Measurements from ENCODE around the gene BCAR3.

Gene BCAR3

DNA sequence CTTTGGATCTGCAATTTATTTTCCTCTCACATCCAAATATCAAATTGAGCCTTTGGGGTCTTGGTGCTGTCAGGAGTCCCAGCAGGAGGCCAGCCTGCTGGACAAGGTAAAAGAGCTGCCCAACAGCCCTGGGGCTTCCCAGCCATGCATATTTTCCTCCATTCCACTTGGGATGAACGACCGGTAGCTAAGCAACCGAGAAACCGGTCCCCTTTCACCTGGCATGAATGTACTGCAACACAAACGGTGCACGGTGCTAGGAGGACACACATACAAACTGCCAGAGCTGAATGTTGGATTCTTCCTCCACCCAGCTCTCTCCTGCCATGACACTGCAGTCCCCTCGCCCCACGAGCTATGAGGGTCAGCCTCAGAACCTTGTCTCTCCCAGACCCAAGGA is 42.7 kb downstream of the BCAR3 start:
- DNase-seq (ENCODE audit: low read depth, low spot score), result no peak

DNA sequence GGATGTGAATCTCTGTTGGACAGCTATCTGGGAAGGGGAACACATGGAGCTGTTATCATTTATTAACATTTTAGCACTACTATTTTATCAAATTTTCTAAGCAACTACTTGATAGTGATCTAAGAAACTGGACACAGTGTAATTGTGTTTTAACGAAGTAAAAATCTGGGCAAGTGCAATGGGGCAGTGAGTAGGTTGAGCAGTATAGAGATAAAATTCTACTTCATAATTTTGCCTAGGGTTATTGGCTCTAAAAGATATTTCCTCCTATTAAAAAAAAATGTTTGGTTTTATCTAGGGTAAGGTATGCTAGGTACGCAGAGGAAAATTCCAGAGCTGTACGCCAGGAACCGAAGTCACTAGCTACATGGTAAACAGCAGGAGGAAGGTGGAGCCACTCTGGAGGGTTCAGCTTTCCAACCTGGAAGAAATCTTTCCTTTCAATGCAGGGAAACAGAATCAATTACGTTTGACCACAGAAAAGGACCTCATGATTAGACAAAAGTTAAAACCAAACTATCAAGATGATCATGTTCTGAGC is 43.3 kb downstream of the BCAR3 start:
- no peak for DNase-seq (ENCODE audit: low read depth, low spot score)

DNA sequence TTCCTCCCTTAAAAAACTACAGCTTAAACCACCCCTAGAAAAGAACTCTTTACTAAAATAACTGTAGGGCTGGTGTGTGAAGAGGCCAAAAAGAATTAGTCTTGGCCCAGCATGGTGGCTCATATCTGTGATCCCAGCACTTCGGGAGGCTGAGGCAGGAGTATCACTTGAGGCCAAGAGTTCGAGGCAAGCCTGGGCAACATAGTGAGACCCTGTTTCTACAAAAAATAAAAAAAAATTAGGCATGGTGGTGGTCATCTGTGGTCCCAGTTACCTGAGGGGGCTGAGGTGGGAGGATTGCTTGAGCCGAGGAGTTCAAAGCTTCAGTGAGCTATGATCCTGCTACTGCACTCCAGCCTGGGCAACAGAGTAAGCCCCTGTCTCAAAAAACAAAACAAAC is 44.9 kb downstream of the BCAR3 start:
- no peak for DNase-seq (ENCODE audit: low read depth, low spot score)

DNA sequence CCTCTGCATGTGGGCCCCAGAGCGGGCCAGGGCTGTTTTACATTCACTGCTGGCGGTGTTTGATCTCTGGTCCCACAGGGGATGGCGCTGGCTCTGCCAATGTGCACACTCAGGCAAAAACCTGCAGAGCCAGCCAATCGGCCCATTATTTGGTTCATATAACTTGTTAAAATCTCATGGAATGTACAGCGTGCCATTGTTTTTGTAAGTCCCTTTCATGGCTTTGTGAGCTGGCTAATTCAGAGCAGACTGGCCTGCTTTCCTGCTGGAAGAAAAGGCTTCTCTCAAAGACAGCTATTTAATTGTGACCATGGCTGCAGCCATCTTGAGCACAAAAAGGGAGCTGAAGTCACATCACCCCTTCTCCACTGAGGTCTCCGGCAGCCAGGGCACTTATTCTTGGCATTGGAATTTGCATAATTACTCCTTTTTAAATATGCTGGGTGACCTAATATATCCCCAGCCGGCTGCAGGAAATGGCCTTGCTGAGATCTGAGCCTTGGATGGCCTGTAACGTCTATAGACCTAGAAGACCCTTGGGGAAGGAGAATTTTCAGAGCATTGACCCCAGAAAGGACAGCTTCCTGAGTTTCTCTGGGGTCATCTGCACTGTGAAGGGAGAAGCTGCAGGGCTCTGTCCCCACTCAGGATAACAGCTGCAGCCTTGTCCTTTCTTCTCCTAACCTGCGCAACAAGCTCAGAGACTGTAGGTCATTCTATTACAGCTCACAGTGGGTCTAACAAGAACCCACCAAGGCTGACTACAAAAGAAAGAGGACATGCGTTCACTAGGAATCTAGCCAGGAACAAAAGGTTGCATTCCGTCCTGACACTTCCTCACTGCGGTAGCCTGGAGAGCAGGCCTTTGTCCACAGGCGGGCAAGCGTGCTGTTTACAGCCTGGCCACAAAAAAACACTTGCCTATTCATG is 45.8 kb downstream of the BCAR3 start:
- DNase-seq (ENCODE audit: low read depth, low spot score), result no peak

DNA sequence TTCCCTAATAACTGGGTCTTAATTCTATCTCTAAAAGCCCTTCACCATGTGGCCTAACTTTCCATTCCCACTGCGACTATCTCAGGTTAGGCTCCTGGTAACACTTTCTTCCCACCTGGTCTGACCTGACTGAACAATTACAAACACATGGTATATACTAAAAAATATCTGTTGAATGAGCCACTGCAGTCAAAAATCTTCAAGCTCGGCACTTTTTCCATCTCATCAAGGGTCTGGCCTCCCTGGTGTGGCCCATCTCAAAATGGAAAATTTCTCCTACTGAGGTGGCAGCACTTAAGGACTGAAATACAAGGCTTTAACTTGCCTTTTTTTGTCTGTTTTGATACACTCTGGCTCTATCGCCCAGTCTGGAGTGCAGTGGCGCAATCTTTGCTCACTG is 48.3 kb downstream of the BCAR3 start:
- DNase-seq (ENCODE audit: low read depth, low spot score), result no peak

DNA sequence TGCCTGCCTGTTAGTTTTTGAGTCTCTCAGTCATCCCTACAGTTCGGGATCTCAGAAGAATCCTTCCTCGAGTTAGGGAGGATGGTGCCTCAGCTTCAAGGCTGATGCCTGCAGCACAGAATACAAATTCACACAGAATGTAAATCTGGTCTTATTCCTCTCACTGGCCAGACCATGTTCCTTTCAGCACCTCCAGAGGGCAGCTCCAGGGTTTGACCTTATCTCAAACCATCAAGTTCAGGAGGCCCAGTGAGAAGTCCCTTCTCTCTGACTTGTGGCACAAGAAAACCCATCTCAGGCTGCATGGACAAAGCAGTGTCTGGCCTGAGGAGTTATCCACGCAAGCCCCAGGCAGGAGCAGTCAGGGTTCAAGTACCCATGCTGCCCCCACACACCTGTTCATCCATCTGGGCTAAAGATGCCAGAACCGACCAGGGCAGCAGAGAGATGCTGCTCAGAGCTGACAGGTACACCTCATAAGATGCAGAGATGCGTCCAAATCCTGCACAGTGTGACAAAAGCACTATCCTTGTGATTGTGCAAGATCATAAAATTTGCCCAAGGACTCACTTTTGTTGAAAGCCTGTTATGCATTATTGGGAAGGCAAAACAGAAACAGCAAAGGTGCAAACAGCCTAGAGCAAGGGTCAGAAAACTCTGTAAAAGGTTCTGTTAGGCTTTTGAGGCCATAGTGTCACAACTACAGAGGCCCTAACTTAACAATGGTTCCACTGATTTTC is 49.8 kb downstream of the BCAR3 start:
- no peak for DNase-seq (ENCODE audit: low read depth, low spot score)

DNA sequence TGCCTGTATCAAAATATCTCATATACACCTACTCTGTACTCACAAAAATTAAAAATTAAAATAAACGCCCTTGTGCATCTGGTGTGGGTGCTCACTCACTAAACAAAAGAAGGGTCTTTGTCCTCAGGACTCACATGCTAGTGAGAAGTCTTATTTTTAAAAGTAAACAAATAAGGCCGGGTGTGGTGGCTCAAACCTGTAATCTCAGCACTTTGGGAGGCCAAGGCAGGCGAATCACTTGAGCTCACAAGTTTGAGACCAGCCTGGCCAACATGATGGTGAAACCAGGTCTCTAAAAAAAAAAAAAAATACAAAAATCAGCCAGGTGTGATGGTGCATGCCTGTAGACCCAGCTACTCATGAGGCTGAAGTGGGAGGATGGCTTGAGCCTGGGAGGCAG is 51.5 kb downstream of the BCAR3 start:
- no peak for DNase-seq (ENCODE audit: low read depth, low spot score)

DNA sequence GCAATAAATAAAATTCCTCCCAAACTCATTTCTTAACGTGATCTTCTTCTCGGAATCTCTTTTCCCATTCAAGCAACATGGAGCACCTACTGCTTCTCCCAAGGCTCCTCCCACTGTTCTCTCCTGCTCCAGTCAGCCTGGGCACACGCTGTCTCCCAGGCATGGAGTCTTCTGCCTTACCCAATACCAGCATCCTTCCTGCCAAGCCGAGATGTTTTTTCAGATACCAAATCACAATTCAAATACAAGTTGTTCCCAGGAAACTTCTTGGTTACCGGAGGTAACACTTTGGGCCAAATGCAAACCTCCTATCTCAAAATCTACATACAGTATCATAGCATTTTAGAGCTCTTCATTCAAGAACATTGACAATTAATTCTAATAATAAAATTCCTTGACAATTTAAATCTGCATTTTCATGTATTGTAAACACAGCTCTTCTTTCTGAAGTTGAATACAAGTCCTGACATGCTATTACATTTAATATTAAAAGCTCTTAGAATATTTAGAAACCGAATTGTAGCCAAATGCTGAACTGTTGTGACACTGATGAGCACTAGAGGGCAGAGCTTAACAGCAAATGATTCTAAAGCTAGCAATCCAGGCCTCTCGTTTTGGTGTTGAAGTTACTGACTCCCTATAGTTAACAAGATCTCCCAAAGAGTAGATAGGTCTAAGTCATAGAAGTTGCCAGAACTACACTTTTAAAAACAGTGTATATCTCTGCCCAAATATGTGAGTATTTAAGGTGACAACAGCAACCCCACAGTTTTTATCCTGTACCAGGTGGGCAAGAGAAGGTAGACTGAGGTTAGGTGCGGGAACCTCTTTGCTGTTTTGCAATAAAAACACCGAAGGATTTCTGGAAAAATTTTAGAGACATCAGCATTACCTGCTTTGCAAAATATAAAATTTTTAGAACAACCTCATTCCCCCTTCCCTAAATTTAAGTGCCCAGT is 52.3 kb downstream of the BCAR3 start:
- DNase-seq (ENCODE audit: low read depth, low spot score), result peak; percentile 41

DNA sequence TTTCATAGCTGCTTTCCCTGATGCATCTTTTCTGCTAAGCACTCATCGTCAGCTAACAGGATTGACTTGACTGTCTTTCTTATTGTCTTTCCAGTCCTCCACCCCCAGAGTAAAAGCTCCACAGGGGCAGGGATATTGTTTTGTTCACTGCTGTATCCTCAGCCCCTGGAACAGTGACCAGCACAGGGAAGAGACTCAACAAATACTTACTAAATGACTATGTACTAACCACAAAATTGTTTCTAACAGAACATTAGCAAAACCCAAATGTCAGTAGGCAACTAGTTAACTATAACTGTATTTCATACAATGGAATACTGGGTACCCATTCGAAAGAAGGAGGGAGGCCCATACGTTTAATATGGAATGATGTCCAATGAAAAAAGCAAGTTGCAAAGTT is 53.0 kb downstream of the BCAR3 start:
- no peak for DNase-seq (ENCODE audit: low read depth, low spot score)

DNA sequence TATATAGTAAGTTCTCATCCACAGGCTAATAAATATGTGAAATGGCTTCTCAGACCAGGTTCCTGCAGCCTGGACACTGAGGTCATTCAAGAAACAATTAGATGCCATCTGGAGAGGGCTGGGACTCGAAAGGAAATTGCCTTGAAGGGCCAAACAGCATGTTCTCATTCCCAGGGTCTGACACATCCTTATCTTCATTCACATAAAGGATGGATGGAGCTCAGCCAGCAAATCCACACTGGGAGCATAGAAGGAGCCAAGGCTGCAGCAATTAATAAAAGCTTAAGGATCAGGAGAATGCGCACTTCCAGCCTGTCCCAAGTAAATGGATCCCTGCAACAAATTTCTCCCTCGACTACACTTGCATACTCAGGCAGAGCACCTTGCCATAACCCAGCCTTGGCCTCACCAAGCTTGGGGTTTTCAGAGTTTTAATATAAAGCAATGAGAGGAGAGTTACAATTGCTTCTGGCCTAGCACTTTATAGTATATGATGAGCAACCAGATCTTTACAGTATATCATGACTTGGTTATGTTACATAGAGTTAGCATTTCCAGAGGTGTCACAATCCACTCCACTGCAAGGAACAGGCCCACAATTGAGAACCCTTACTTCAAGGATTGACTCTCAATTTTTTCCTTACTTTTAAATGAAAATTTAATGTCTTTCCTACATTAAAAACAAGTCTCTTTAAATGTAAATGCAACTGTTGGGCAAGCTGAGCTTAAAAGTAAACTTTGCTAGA is 55.9 kb downstream of the BCAR3 start:
- DNase-seq (ENCODE audit: low read depth, low spot score), result no peak

DNA sequence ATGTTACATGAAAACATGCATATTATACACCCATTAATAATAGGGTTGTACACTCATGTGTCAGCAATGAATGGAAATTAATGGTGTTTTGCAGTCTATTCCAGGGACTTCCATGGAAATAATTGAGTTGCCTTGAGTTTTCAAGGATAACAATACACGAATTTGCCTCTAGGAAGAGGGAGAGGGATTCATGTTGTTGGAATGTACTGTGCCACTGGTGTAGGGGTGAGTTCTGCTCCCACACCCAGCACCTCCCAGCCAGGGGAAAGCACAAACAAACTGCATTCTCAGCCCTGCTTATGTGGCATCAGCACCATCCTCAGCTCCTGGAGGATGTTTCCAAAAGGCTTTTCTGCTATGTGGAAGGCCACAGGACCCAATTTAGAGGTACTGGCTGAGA is 57.8 kb downstream of the BCAR3 start:
- DNase-seq (ENCODE audit: low read depth, low spot score), result no peak

DNA sequence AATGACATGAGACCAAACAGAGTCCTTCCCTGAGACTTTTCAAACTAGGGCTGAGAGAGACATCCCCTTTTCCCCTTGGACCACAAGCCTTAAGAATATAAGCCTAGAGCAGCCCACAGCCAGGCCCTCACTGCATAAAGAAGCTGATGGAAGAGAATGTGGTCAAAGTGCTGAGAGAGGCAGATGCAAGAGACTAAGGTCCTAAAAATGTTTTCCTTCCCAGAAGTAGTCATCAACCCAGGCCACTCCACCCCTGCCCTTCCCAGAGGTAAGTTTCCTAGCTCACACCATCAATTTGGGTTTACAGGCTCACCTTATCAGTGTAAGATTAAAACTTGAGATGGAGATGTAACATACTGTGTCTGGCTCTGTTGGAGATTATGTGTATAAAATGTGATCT is 58.2 kb downstream of the BCAR3 start:
- no peak for DNase-seq (ENCODE audit: low read depth, low spot score)

DNA sequence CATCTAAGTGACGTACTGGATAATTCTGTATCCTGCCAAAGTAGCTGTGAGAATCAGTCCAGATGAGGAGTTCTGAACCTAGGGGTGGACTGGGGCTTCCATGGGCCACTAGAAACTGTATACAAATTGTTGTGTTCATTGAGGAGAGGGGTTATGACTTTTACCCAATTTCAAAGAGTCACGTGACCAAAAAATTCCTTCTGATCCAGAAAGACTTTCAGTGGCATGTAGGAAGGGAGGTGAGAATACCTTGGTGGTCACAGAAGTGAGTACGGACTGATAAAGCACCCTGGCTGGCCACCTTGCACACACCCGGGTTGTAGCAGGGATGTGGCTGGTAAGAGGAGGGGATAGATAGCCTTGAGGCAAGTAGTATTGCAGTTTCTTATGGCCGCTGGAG is 60.4 kb downstream of the BCAR3 start:
- no peak for DNase-seq (ENCODE audit: low read depth, low spot score)

DNA sequence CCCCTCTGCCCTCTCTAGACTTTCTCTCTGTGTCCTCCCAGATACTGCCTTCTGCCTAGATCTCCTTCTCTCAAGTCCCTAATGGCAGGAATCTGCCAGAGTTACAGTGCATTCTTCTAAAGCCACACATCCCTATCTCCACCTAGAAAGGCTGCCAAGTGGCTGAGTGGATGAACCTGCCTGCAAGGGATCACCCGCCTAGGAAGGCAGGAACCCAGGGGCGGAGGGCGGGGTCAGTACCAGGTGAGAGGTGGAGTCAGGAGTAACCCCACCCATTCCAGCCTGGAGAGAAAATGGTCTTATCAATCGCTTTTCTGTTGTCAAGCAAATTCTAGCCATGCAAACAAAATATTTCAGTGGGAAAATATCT is 60.8 kb downstream of the BCAR3 start:
- DNase-seq (ENCODE audit: low read depth, low spot score), result no peak

DNA sequence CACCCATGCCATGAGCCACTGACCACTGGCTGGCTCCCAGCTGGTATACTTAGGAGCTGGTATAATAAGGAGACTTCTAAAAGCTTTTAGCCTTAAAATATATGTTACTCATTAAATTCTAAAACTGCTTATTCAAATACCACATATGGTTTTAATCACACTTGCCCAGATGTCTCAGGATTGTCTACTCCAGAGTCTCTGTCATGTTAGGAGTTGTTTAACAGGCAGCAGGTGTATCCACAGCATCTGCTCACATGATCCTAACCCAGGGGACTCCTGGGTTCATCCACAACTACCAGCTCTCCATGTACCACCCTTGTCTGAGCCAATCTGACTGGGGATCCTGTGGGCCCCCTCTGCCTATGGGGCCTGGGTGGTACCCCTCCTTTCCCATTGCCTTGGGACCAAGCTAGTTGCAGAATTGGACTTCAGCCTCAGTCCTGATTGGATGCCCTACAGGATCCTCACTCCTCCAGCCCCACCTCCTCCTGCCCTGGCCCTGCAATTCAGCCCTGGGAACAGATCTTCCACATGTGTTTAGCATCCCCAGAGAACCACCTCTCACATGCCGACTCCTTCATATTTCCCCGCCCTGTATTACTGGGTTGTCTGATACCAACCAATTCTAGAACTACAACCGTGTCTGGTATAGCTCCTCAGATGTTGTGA is 61.3 kb downstream of the BCAR3 start:
- DNase-seq (ENCODE audit: low read depth, low spot score), result no peak

DNA sequence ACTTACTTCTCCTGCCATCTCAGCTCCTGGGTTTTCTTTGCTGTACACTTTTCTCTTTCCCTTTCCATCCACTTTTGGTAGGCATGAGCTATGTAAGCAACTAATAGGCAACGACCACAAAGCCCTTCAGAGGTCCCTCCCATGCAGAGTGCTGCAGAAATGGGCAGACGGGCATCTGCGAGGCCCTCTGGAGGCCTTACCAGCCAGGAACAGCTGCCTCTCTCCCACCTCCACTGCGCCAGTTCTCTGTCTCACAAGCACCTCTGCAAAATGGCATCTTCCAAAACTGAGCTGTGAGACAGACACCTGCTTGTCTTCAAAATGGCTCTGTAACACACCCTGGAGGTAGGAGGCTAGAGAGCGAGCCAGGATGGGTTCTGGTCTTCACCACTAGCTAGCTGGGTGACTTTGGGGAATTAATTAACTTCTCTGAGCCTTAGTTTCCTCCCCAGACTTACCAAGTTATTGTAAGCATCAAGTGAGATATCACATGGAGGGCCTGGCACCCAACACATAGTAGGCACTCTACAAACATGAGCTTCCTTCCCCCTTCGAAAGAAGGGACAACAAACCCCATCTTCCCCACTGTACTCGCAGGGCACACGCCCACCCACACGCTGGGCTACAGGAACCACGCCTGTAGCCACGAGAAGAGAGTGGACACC is 62.0 kb downstream of the BCAR3 start:
- no peak for DNase-seq (ENCODE audit: low read depth, low spot score)

DNA sequence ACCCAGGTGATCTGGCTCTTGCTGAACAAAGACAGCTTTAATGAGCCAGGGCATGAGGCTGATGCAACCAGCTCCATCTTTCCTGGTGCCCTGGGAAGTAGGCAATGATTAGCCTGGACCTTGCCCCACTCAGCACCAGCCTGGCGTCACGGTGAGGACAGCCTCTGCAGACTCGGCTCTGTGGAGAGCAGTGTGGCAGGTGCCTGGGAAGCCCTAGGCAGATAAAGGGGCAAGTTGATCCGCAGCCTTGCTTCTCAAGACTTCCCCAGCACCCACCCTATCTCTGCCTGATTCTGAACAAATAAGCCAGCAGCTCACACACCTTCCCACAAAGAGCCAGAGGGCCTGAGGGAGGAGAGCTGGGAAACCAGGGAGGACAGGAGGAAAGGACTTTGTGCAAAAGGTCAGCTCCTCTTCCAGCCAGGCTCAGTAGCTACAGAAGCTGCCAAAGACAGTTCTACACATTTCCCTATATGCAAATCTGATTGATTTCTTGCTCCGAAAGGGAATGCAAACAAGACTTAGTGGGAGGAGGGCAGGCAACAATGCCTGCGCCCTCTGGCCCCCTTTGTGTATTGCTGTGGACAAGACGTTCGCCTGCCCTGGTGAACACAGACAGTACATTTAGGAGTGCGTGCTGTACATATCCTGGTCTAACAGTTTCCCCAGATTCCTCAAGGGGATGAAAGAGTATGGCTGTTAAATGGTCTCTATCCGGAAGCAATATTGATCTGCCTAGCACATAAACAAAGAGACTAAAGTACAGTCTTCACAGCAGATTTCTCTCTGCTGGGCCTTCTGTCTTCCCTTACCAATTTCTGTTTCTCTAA is 63.8 kb downstream of the BCAR3 start:
- DNase-seq (ENCODE audit: low read depth, low spot score), result no peak

DNA sequence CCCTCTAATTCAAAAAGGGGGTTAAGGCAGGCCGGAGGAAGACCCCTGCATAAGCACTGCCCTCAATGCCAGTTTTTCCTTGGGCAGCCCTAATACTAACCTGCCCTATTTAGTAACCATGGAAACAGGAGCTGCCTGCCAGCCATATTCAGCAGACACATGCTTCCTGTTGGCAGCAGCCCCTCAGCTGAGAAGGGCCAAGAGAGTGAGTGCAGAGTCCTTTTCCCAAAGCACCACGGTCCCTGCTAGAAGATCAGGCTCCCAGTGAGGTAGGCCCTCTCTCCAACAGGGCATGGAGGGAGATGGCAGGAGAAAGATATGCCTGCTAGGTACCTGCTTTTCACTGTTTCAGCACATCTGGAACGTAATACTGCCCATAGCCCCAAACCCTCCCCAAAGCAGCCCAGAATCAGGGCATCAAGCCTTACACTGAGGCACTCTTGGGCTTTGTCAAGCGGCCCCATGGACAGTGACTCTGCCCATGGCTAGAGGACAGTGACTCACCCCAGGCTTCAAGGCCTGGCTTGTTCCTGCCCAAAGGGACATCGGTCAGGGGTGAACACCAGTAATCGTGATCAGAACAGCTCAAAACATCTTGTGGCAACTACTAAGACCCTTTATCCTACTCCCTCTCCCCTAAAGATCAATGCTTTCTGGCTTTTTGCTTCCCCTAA is 64.5 kb downstream of the BCAR3 start:
- no peak for DNase-seq (ENCODE audit: low read depth, low spot score)

Data from brain pericyte (primary cell).